ENCODE measurements around the gene SNRPA.

DNA sequence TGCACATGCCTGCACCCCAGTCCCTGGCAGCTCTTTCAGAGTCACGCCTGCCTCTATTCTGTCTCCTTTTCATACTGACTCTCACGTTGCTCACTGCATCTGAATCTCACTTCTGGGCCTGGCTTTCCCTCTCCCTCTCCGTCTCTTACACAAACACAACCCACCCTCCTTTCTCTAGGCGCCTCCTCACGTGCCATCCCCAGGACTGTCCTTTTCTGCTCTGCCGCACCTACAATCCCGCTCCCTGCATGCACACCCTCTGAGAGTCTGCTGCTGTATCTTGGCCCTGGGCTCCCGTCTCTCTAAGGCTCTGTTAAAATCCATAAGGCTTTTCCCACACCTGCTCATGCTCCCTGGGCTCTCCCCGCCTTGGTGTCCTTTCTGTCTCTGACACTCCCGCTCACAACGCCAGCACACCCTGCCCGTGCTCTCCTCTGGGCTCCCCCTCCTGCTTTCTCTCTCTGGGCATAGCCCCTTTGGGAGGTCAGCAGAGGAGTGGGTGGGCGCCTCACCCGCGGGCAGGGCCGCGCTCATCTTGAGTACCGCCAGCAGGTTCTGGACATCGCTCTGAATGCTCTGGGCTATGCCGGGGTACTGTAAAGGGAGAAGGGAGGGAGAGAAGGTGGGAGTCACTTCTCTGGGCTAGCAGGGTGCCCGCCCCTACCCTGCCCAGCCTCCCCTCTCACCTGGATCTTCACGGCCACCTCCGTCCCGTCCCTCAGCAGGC is 47.8 kb upstream of the SNRPA start:
- TF ChIP-seq POLR2A (IDR thresholded peaks at IDR 0.05; ENCODE audit: low read depth, low read length) (no peak), POLR2AphosphoS5 (IDR thresholded peaks at IDR 0.05; ENCODE audit: low read depth, low read length) (no peak)
